Effector CD4-positive, alpha-beta T cell (primary cell): ENCODE results near the gene ADCY5.

Source experiments
- DNase-seq: peaks from one replicate; pipeline ENCODE4 v3.0.0-alpha.2; 2020

The ADCY5 gene

DNA sequence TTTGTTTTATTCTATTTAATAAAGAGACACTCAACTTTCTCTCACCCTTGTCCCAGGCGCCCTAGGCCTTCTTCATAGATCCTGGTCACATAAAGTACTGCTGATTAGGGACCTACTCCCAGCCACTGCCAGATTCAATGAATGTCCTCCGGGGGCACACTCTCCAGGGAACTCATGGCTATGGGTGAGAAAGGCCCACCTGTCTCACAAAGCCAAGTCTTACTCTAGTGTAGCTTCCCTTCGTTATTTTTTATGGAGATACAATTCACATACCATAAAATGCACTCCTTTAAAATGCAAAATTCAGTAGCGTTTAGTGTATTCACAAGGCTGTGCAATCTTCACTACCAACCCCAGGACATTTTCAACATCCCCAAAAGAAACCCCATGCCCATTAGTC lies 87.8 kb downstream of the ADCY5 start:
- DNase-seq: no peak

DNA sequence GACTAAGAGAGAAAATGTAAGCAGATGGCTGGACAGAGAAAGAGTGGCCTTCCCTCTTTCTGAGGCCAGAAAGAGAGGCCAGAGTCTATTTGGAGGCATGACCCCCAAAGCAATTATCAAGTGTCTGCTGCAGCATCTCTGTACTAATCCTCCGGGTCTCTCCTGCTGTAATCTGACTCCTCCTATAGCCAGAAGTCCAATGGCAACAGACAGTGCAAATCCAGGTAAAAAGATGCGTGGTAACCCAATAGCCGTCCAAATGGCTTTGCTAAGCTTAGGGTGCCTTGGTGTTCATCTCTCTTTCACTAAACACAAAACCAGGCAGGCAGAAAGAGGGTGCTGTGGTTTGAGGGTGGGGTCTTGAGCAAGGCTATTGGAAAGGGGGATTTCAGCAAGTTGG lies 91.6 kb downstream of the ADCY5 start:
- DNase-seq: no peak

DNA sequence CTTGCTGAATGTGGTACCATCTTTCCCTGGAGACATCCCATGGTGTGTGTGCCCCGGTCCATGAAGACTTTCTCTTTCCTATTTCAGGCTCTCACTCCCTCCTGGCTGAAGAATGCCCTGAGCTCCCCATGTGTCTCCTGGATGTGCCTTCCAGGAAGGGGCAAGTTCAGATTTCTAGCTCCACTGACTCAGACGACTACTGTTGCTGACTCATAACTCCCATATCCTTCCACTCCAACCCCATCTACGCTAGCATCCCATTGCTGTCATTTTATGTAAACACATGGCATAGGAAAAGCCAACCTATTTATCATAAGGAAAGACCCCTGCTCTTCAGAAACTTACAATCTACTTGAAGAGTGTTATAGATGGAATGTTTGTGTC lies 95.0 kb downstream of the ADCY5 start:
- DNase-seq: no peak

DNA sequence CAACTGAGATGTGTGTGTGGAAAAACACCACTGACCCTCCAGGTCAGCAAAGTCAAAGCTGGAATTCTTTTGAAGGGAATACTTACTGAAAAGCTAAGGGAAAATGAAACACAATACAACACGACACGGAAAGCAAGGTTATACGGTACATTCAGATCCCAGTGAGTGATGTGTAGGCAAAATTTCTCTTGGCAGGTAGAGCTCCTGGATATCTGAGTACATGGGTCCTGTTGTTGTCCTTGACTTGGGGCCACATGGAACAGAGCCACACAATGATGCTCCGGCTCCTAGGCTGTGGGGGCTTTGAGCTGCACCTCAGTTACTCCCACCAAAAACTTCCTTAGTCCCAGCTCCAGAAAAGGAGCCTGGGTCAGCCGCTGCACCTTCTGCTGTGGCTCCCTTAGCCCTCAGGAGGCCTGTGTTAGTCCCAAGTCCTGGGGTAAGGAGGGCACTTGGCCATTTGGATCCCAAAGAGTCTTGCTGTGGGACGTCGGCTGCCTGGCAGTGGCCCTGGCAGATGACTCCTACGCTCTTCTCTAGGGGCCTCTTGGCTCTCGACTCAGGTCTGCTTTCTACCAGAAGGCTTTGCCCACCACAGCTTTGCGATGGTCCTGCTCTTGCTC lies 95.6 kb downstream of the ADCY5 start:
- DNase-seq: no peak

DNA sequence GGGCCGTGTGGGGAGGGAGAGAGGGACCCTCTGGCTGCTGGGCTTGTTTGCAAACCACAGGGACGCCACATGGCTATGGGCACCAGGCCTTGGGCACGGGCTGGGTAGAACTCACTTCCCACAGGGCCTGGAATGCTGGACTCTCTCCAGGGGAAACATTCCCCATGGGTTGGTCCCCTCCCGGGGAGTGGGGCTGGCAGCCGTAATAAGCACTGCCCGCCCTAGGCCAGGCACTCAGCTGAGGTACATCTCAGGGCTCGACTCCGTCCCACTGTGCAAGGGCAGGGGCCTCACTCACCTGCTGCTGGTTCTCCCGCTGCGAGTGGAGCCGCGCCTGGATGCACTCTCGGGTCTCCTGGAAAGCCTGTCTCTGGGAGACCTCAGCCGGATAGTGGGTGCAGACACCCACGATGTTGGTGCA lies 96.7 kb downstream of the ADCY5 start:
- DNase-seq: no peak

DNA sequence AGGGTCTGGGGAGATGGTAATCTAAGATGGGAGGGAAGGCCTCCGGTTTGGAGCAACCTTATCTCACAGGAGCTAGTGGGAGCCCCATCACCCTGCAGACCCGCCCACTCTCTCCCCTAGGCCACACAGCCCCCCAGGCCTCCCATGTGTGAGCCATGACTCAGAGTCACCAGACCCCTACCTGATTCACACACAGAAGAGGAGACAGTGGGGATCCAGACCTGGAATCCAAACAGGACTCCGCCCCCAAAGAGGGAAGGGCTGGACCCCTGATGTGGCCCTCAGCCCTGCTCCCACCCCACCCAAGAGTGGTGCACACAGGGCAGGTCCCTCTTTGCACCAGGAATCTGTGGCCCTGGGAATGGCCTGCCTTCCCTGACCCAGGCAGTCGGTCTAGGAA lies 97.4 kb downstream of the ADCY5 start:
- no peak for DNase-seq

DNA sequence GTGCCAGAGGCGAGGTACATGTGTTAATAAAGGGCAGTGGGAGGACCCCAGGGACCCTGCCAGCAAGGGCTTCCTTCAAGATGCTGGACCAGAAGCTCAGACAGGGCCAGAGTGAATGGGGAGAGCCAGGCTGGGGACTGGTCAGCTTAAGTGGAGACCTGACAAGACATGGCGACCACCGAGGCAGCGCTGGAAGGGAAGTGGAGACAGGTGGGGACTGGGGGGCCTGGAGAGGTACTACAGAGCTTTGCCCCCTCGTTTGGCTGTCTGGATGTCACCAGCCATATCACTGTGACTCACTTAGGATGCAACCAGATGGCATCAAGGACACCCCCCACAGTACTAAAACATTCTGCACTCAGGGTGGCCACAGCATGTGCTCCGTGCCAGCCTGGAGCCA lies 97.9 kb downstream of the ADCY5 start:
- DNase-seq: no peak

DNA sequence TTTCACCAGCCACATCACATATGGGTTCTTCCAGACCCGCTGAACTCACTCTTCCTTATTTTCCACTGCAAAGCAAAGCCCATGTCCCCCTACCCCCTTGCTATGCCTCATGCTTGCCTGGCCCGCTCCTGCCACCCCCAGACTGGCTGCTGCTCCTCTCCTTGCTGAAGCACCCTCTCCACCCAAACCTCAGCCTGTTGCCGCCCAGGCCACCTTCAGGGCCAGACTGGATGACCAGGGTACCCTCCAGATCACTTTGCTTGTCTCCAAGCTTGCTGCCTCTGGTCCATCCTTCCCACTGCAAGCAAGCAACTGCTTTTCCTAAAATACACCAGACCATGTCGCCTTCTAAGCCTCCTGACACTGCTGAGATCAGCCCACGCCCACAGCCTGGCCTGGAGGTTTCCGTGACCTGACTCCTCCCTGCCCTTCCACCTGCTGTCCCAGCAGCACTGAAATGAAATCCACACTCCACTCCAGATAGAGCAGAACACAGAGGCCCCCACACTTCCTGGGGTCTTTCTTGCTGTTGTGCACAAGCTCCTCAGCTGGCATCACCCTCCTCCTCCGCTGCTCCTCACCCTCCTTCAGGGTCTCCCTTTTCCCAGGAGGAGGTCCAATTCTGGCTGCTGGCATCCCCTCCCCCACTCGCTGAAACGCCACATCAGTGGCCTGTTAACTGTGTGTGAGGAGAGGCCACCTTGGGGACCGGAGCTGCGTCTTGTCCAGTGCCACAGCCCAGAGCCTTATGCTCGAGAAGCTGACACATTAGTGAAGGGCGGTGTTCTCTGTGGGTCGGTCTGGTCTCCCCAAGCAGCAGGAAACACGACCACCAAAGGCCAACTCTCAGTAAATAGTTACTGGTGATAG lies 99.1 kb downstream of the ADCY5 start:
- DNase-seq: no peak

DNA sequence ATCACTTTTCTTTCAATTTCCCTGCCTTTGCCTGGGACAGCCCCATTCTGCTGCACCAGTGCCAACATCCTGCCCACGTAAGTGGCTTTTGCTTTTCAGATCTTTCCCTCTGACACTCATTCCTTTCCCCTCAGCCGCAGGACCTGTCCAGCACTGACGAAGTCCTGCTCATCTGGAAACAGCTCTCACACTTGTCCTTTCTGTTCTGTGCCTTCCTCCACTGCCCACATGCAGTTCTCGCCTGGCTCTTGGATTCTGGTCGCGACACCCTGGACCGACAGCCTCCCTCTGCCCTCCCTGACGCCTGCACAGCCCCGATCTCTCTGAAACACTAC lies 99.7 kb downstream of the ADCY5 start:
- DNase-seq: no peak

DNA sequence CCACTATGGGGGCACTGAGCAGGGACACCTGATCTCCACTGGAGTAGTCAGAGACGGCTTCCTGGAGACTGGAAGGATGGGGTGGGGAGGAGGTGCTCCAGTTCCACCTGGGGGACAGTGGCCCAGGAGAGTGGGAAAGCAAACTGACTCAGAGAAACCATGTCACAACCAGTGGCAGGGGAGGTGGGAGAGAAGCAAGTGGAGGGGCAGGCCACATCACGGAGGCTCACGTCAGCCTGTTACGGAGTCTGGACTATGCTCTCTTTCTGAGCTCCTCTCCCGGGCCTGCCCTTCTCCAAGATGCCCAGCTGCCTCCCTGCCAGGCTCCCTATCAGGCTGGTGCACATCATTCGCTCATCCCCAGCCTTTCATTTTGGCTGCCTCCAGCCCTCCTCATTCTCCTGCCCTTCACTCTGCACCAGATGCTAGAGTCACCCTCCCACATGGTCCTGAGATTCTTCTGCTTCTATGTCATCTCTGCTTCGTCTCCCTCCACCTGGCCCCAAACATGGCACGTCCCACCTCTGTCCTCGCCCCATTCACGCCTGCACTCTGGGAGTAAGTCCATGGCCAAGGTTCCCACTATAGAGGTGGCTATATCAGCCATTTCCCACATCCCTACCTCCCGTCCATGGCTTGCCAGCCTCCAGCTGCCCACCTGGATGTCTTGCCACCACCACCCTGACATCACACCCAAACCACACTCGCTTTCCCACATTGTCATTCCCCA lies 100.3 kb downstream of the ADCY5 start:
- no peak for DNase-seq

DNA sequence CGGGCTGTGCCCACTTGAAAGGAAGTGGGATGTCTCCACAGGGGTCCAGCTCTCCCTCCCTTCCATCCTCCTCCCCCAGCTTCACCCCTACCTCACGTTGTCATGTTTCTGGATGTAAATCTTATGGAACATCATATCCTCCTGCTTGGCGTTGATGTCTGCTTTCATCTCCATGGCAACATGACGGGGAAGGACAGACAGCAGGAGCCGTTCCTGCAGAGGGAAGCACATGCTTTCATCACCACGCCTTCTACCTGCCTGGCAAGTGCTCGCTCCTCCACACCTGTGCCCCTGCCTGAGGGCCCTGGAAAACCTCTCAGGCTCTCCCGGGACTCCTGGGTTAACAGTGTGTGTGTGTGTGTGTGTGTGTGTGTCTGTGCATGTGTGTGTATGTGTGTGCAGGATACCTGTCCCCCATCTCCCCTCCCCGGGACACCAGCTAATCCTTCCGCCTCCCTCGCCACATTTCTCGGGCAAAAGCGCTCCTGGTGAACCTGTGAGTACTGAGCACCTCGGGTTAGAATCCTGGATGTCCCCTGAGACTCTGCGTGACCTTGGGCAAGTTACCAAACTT lies 101.1 kb downstream of the ADCY5 start:
- no peak for DNase-seq

DNA sequence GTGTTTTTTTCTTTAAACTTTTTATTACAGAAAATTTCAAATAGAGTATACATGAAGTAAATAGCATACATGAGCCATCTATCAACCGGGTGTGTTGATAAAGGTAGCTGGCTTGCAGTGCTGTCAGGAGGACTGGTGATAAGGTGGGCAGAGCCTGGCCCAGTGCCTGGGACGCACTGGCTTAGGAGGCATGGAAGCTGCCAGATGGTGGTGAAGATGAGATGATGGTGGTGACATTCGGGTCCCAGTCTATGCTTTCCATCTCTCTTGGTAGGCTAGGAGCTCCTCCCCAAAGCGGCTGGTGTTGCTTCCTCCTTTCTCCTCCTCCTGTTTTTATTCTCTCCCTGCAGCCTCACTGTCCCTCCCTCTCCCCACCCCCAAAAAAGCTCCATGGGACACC lies 101.7 kb downstream of the ADCY5 start:
- no peak for DNase-seq

DNA sequence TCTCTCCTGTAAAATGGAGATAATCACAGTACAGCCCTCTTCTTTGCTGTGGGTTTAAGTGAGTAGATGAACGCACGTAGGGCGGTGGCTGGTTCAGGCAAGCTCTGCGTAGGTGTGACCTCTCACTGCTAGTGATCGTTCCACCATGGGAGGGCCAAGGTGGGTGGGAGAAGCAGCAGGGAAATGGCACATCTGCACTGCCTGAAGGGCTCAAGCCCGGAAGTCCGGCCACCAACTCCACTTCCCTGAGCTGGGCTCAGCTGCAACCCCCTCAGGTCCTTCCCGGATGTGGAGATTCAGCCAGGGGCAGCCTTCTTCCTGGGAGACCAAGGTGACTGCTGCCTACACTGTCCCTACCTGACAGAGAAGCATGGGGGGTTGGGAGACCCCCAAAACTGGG lies 102.9 kb downstream of the ADCY5 start:
- DNase-seq: no peak

DNA sequence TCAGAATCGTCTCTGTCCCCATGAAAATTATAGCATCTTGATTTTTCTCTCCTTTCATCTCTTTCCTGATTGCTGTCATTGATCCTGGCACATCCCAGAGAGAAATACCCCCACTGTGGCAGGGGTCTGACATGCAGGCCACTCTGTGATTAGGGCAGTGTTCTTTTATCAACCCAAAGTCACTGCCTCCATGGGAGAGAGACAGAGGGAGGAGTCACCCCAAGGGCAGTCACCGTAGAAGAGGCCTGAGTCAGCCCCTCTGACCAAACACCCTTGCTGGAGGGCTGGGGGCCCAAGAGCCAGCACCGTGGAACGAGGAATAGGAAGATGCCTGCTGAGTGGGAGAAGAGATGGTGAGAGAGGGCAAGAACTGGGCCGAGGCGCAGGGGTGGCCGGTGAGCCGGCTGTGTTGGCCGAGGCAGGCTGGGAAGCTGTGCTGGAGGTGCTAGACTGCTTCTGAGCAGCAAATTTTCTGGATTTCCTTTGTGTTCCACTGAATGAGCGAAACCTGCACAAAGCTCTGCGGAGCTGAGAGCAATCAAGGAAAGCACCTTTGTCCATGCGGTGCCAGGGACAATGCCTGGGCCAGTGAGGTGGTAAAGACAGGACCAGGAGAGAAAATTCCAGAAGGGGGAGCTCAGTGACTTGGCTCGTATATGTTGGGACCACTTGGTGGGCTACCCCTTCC lies 103.8 kb downstream of the ADCY5 start:
- DNase-seq: no peak

DNA sequence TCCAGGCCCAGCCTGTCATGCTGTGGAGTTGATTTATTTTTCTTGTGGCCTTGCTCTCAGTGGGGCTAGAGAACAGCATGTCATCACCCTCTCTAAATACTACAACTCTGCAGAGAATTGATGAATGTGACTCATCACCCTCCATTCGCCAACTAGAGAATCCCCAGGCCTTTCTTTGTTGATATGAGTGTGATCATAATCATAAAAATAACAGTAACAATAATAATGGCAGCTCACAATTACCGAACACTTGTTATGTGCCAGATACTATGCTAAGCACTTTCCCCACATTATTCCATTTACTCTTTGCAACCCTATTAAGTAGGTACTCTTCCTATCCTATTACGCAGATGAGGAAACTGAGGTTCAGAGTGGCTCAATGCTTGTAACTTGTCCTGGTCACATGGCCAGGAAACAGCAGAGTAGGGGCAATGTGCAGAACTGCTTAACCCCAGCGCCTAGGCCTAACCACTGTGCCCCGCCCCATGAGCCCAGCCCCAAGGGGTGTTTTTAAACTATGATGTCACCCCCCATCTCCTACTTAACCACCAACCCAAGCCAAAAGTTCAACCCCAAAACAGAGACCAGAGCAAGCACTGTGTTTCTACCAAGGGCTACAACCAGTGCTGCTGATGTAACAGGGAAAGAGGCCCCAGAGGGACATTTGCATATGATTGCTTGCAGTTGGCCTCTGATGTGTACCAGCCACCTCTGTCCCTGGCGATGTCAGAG lies 104.5 kb downstream of the ADCY5 start:
- DNase-seq: no peak

DNA sequence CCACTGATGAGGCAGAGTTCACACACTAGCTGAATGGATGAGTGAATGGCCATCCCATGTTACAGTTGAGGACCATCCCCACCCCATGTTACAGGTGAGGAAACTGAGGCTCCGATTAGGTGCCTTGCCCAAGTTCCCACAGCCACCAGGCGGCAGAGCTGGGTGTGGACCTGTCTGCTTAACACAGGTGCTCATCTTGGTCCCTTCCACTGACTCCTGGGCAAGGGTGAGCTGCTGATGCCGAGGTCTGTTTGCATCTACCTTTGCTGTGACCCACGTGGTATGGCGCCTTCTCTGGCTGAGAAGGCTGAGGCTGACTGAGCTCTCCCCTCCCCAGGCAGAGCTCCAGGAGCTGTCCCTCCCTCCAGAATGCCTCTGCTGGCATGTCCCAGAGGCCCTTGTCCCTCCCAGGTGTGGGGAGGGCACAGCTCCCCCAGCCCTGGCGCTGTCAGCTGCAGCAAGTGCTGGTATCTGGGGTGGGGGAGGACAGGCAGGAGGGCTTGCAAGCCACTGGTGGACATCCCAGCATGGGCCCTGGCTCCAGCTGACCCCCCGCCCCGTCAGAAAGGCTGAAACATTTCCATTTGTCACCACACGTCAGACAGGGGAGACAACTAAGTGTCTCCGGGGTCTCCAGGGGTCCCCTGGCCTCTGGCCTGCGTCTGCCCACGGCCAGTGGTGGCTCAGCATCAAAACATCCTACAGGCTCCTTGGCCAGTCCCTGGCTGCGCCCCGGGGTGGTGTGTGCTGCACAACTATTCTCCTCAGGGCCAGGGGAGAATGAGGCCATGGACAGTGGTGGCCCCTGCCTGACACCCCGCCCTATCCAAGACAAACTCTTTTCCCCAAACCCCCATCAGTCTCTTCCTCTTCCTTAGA lies 105.4 kb downstream of the ADCY5 start:
- DNase-seq: no peak

DNA sequence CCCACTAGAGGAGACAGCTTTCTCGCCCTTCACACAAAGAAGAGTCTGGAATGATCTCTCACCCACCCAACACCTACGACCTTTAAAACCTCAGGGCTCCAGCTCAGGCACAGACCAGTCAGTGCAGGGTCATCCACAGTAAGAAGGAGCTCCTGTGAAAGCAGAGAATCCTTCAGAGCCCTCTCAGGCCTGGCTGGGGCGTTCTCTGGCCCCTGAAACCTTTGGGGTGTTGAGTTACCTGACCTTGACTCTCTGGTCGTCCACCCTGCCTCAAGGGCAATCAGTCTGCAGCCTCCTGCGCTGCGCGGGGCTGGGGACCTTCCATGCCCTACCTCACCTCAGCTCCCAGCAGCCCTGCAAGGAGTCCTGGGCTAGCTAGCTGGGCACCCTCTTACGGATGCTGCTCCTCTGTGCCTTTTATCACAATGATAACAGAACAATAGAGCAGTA lies 106.2 kb downstream of the ADCY5 start:
- DNase-seq: no peak

DNA sequence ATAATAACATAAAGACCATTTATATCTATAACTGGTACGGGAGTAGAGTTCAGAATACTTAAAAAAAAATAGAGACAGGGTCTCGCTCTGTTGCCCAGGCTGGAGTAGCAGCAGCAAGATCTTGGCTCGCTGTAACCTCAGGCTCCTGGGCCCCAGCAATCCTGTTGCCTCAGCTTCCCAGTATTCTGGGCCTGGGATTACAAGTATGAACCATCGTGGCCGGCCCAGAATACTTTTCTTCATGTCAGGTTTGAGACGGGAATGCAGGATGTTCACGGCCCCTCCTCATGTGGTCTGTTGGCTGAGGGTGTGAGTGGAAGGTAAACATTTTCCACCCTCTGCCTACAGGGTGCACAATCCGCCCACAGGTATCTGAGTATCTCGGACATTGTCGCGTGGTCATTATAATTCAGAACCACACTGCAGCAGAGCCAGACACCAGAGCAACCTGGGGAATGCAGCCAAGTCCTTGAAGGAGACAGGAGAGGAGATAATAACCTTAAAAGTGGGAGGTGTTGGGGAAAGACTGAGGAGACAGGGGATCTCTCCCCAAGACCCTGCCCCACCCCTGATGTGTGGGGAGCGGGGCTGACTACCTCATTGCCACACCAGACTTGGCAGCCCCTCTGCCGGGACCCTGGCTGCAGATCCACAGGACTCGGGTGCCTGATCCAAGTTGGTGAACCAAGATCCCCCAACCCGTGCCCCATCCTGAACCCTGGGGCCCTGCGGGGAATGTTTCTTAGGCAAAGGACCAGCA lies 106.8 kb downstream of the ADCY5 start:
- DNase-seq: no peak

DNA sequence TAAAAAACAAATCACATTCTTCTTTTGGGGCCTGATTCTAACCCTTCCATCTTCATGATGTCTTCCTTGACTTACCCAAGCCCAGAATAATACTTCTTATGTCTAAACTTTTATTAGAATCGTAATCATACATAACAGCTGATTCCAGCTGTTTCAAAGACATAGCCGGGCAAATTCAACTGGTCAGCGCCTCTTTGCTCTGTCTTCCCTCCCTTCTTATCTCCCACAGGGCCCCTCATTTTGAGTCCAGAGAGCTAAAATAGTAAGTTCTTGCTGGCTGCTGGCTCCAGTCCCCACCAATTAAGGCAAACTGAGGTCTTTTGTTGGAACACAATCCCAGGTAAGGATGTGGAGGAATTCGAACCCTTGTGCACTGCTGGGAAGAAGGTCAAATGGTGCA lies 108.6 kb downstream of the ADCY5 start:
- no peak for DNase-seq

DNA sequence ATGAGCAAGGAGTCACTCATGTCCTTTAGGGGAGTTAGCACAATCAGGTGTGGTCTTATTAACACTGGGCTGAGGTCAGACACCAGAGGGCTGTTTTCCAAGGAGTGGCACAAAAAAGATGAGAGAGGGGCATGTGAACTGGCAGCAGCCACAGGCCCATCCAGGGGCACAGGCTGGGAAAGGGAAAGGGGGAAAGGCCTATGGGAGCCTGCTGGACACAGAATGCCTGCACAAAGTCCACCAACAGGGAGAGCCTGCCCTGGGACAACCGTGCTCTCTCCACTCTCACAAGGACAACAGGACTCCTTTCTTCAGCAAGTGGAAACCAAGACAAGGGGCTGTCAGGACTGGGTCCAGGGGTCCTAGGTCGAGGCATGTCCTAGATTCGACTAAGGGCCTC lies 109.6 kb downstream of the ADCY5 start:
- no peak for DNase-seq
